Activated B cell treated with CpG ODN at 0.5 μM for 24 hours (primary cell): ENCODE results near the gene AFF3. TPM values are rescaled to one million over a fixed set of nuclear protein-coding genes. Genes with fewer than 3 reads are reported as not detected.

Experiments
- ATAC-seq: fragments of 200-7000 bp; cut with Tn5 transposase; one replicate; pipeline ENCODE4 v1.10.0; 2021; ENCODE audit warnings: low read depth, mild to moderate bottlenecking, moderate library complexity
- CTCF ChIA-PET: fragments of 350-600 bp; sonication (Branson Sonifier 250); formaldehyde crosslinking; loops from one replicate; lab custom pipeline; 2021; ENCODE audit warnings: antibody characterized with exemption; lab: Charles Lee
- POLR2A ChIA-PET: fragments of 350-600 bp; sonication (Branson Sonifier 250); formaldehyde crosslinking; loops from one replicate; lab custom pipeline; 2021; ENCODE audit warnings: antibody characterized with exemption; lab: Charles Lee
- DNase-seq: peaks from one replicate; pipeline ENCODE4 v3.0.0; 2022
- H3K27ac Mint-ChIP-seq: one replicate; pipeline ENCODE4 v1.8.0; 2020; ENCODE audit warnings: mixed read lengths
- H3K27me3 Mint-ChIP-seq: one replicate; pipeline ENCODE4 v1.8.0; 2021; ENCODE audit warnings: mixed read lengths
- H3K36me3 Mint-ChIP-seq: one replicate; pipeline ENCODE4 v1.8.0; 2021; ENCODE audit warnings: low read depth, mixed read lengths
- H3K4me1 Mint-ChIP-seq: one replicate; pipeline ENCODE4 v1.8.0; 2021; ENCODE audit warnings: mixed read lengths
- H3K4me3 Mint-ChIP-seq: one replicate; pipeline ENCODE4 v1.8.0; 2020; ENCODE audit warnings: mild to moderate bottlenecking, mixed read lengths
- H3K9me3 Mint-ChIP-seq: one replicate; pipeline ENCODE4 v1.8.0; 2020; ENCODE audit warnings: mixed read lengths
- intact Hi-C: fragments of 100-400 bp; cut with micrococcal nuclease; formaldehyde crosslinking; loops from one replicate; pipeline ENCODE4 v1.15.1; 2024
- total RNA-seq: library from RNA; stranded (reverse); gene quantifications from 2 replicates; pipeline ENCODE4 v1.2.3, GENCODE V29; 2022
- TF ChIP-seq, protein P1 (sequence below): fragments of 200-600 bp; IDR thresholded peaks from one replicate; pipeline ENCODE4 v1.8.0; 2022; ENCODE audit warnings: antibody characterized with exemption, mild to moderate bottlenecking

AFF3 gene
- total RNA-seq, 1 donor from 2014 or later, result 271 TPM

- no peak overlapping the region for H3K27ac Mint-ChIP-seq
- H3K27me3 Mint-ChIP-seq, result no peaks in the 10 kb centered on the region
- TF ChIP-seq, protein P1, sequence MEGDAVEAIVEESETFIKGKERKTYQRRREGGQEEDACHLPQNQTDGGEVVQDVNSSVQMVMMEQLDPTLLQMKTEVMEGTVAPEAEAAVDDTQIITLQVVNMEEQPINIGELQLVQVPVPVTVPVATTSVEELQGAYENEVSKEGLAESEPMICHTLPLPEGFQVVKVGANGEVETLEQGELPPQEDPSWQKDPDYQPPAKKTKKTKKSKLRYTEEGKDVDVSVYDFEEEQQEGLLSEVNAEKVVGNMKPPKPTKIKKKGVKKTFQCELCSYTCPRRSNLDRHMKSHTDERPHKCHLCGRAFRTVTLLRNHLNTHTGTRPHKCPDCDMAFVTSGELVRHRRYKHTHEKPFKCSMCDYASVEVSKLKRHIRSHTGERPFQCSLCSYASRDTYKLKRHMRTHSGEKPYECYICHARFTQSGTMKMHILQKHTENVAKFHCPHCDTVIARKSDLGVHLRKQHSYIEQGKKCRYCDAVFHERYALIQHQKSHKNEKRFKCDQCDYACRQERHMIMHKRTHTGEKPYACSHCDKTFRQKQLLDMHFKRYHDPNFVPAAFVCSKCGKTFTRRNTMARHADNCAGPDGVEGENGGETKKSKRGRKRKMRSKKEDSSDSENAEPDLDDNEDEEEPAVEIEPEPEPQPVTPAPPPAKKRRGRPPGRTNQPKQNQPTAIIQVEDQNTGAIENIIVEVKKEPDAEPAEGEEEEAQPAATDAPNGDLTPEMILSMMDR, result no peak
- peaks cover 2% of the 10 kb centered on the region for H3K4me1 Mint-ChIP-seq
- ChIA-PET POLR2A (no interaction called here), CTCF (no interaction called here)
- ATAC-seq (no peak), DNase-seq (no peak)
- intact Hi-C loops, result no loop called here
- no peak overlapping the region for H3K4me3 Mint-ChIP-seq
- no peaks in the 10 kb centered on the region for H3K9me3 Mint-ChIP-seq
- H3K36me3 Mint-ChIP-seq, result peaks cover 74% of the 10 kb centered on the region
These were observed 453.7 kb downstream of the AFF3 start for GRCh38 chr2:99688699-99689098.

- CTCF ChIA-PET, result interaction anchor here (0.7 kb wide), 1 partner anchor 123 kb away, joined by 3 read pairs; no protein-coding TSS in a partner anchor
- H3K4me1 Mint-ChIP-seq, result no peaks in the 10 kb centered on the region
- no peak overlapping the region for H3K4me3 Mint-ChIP-seq
- no peak overlapping the region for H3K27ac Mint-ChIP-seq
- TF ChIP-seq, protein P1, result no peak
- no peak for DNase-seq
- intact Hi-C loops, result no loop called here
- peaks cover 88% of the 10 kb centered on the region for H3K36me3 Mint-ChIP-seq
- POLR2A ChIA-PET, result no interaction called here
- no peaks in the 10 kb centered on the region for H3K27me3 Mint-ChIP-seq
- no peaks in the 10 kb centered on the region for H3K9me3 Mint-ChIP-seq
- no peak for ATAC-seq
These were observed 459.9 kb downstream of the AFF3 start for GRCh38 chr2:99682275-99683060.

GRCh38 chr2:99680946-99681345 is 461.4 kb downstream of the AFF3 start:
- no peak overlapping the region for H3K27ac Mint-ChIP-seq
- H3K27me3 Mint-ChIP-seq, result no peaks in the 10 kb centered on the region
- H3K36me3 Mint-ChIP-seq, result peaks cover 86% of the 10 kb centered on the region
- ChIA-PET POLR2A (interaction anchor here (0.5 to 0.7 kb wide), 2 partner anchors 41 to 47 kb away, joined by 3 read pairs; no protein-coding TSS in a partner anchor), CTCF (no interaction called here)
- ATAC-seq (no peak), DNase-seq (no peak)
- intact Hi-C loops, result no loop called here
- H3K4me3 Mint-ChIP-seq, result no peak overlapping the region
- peaks cover 8% of the 10 kb centered on the region for H3K4me1 Mint-ChIP-seq
- no peaks in the 10 kb centered on the region for H3K9me3 Mint-ChIP-seq
- TF ChIP-seq, protein P1, result no peak

DNA sequence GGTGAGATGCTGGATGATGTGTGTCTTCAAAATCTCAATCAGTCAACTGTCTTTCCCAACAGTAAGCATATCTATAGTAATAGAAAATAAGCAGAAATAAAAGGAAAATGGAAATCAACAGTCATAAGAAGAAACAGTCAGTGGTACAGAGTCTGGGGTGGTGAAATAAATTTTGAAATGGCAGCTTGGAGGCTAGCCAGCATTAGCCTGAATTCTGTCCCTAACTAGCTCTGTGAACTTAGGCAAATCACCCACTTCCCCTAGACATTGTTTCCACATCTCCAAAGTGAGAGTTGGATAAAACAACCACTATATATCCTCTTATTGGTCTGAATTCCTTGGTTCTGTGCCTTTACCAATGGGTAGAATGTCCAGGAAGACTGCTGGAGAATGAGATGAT is 462.9 kb downstream of the AFF3 start:
- Mint-ChIP-seq H3K27me3 (no peaks in the 10 kb centered on the region), H3K27ac (no peak overlapping the region), H3K4me3 (no peak overlapping the region), H3K36me3 (peaks cover 88% of the 10 kb centered on the region), H3K9me3 (no peaks in the 10 kb centered on the region), H3K4me1 (peaks cover 20% of the 10 kb centered on the region)
- intact Hi-C loops, result no loop called here
- TF ChIP-seq, protein P1, result no peak
- DNase-seq (no peak), ATAC-seq (no peak)
- POLR2A ChIA-PET, result no interaction called here
- CTCF ChIA-PET, result no interaction called here

DNA sequence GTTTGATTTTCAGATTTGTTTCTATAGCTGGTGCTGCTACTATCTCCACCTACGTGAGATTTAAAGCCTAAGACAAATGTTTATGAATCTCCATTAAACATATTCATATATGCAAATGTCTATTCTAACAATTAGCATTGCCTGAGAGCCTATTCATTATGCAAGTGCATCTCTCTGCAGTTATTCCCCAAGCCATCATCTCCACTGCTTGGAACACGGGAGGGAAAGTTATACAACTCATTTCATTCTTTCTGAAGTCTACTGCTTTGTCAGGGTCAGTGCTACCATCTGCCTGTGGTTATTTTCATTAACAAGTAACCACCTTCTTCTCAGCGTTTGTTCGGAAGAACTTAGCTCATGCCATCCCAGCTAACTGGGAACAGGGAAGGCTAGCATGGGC is 463.8 kb downstream of the AFF3 start:
- H3K9me3 Mint-ChIP-seq, result no peaks in the 10 kb centered on the region
- intact Hi-C loops, result no loop called here

More for the DNA sequence above, 463.8 kb downstream of the AFF3 start:
- no peaks in the 10 kb centered on the region for H3K27me3 Mint-ChIP-seq
- peaks cover 29% of the 10 kb centered on the region for H3K4me1 Mint-ChIP-seq
- H3K4me3 Mint-ChIP-seq, result no peak overlapping the region
- H3K27ac Mint-ChIP-seq, result peak overlapping the region; percentile 5
- ATAC-seq (no peak), DNase-seq (no peak)
- CTCF ChIA-PET, result no interaction called here
- POLR2A ChIA-PET, result no interaction called here
- H3K36me3 Mint-ChIP-seq, result peaks cover 86% of the 10 kb centered on the region
- TF ChIP-seq, protein P1, result no peak
